ENCODE measurements around the gene PLCB1.

DNA sequence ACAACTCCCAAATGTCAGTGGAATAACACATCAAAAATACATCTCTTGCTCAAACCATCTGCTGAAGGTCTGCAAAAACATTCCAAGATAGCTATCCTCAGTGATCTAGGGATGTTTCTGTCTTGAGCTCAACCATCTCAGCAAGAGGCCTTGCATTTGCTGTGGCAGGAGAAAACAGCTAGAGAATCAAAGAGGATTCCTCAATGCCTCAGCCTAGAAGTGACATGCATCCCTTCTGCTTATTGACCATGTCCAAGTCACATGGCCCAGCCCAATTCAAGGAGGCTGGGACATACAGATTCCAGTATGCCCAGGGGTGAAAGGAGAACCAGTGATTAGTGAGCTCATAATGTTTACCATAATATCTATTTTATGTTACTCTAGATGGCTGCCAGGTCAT is 269.5 kb downstream of the PLCB1 start:
- TF ChIP-seq, protein P1, sequence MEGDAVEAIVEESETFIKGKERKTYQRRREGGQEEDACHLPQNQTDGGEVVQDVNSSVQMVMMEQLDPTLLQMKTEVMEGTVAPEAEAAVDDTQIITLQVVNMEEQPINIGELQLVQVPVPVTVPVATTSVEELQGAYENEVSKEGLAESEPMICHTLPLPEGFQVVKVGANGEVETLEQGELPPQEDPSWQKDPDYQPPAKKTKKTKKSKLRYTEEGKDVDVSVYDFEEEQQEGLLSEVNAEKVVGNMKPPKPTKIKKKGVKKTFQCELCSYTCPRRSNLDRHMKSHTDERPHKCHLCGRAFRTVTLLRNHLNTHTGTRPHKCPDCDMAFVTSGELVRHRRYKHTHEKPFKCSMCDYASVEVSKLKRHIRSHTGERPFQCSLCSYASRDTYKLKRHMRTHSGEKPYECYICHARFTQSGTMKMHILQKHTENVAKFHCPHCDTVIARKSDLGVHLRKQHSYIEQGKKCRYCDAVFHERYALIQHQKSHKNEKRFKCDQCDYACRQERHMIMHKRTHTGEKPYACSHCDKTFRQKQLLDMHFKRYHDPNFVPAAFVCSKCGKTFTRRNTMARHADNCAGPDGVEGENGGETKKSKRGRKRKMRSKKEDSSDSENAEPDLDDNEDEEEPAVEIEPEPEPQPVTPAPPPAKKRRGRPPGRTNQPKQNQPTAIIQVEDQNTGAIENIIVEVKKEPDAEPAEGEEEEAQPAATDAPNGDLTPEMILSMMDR (IDR thresholded peaks at IDR 0.05; ENCODE audit: insufficient read depth, low read depth, low read length) = no peak
- no peak for TF ChIP-seq EZH2 (IDR thresholded peaks at IDR 0.05; ENCODE audit: insufficient read depth, low read length)

Data from astrocyte (in vitro differentiated cells and primary cell).